Skeletal muscle satellite cell (primary cell): ENCODE data around the gene NFS1.
"Not testable (repeated sequence)": the region's sequence is repeated elsewhere in the genome, so short reads cannot be mapped to it uniquely, and the experiment has no call there.

ENCODE experiments used
- H3K27me3 ChIP-seq: 2 replicates; pipeline ENCODE4 v1.7.0; 2013; ENCODE audit warnings: low read length; ENCODE audit not compliant: control insufficient read depth, insufficient read depth
- H3K36me3 ChIP-seq: 2 replicates; pipeline ENCODE4 v1.7.0; 2013; ENCODE audit warnings: mild to moderate bottlenecking, control low read depth, low read length; ENCODE audit not compliant: insufficient read depth
- H3K4me1 ChIP-seq: 2 replicates; pipeline ENCODE4 v1.7.0; 2013; ENCODE audit warnings: low read length; ENCODE audit not compliant: control insufficient read depth, insufficient read depth
- H3K4me2 ChIP-seq: 2 replicates; pipeline ENCODE4 v1.7.0; 2013; ENCODE audit warnings: mild to moderate bottlenecking, low read length
- H3K4me3 ChIP-seq: 2 replicates; pipeline ENCODE4 v1.7.0; 2013; ENCODE audit warnings: low read length
- H3K9ac ChIP-seq: 2 replicates; pipeline ENCODE4 v1.7.0; 2013; ENCODE audit warnings: mild to moderate bottlenecking, low read depth, low read length, moderate library complexity
- H3K9me3 ChIP-seq: replicated peaks from 2 replicates; pipeline ENCODE4 v1.7.0; 2013; ENCODE audit warnings: mild to moderate bottlenecking, control low read depth, low read length

The NFS1 gene

GRCh38 chr20:35714127-35714526 is 15.0 kb upstream of the NFS1 start:
- H3K36me3 ChIP-seq: peaks cover 95% of the 10 kb centered on the region
- no peak overlapping the region for H3K4me2 ChIP-seq
- H3K27me3 ChIP-seq: no peaks in the 10 kb centered on the region
- no peak overlapping the region for H3K4me3 ChIP-seq
- H3K4me1 ChIP-seq: peaks cover 11% of the 10 kb centered on the region
- H3K9me3 ChIP-seq: no peaks in the 10 kb centered on the region
- no peak overlapping the region for H3K9ac ChIP-seq

- H3K9me3 ChIP-seq, H3K9ac ChIP-seq, H3K4me2 ChIP-seq, H3K4me3 ChIP-seq, H3K27me3 ChIP-seq, H3K4me1 ChIP-seq: not testable (repeated sequence)
- peaks cover 95% of the 10 kb centered on the region for H3K36me3 ChIP-seq
Observed at GRCh38 chr20:35713120-35713519, 14.0 kb upstream of the NFS1 start.

- H3K9ac ChIP-seq: no peak overlapping the region
Observed at GRCh38 chr20:35711588-35712209, 12.5 kb upstream of the NFS1 start.

GRCh38 chr20:35710884-35711587 is 11.9 kb upstream of the NFS1 start:
- no peak overlapping the region for H3K9ac ChIP-seq
- no peaks in the 10 kb centered on the region for H3K27me3 ChIP-seq
- H3K36me3 ChIP-seq: peaks cover 93% of the 10 kb centered on the region
- H3K4me3 ChIP-seq: no peak overlapping the region
- H3K4me1 ChIP-seq: no peaks in the 10 kb centered on the region
- H3K4me2 ChIP-seq: no peak overlapping the region
- H3K9me3 ChIP-seq: no peaks in the 10 kb centered on the region

More at GRCh38 chr20:35711588-35712209, 12.5 kb upstream of the NFS1 start:
- Histone ChIP-seq H3K4me3 (no peak overlapping the region), H3K4me1 (no peaks in the 10 kb centered on the region), H3K4me2 (no peak overlapping the region), H3K36me3 (peaks cover 94% of the 10 kb centered on the region), H3K27me3 (no peaks in the 10 kb centered on the region), H3K9me3 (no peaks in the 10 kb centered on the region)

GRCh38 chr20:35710039-35710438 is 10.9 kb upstream of the NFS1 start:
- H3K4me3 ChIP-seq: no peak overlapping the region
- H3K9me3 ChIP-seq: no peaks in the 10 kb centered on the region
- H3K36me3 ChIP-seq: peaks cover 93% of the 10 kb centered on the region
- H3K4me2 ChIP-seq: no peak overlapping the region
- H3K9ac ChIP-seq: no peak overlapping the region
- no peaks in the 10 kb centered on the region for H3K4me1 ChIP-seq
- no peaks in the 10 kb centered on the region for H3K27me3 ChIP-seq

- H3K9me3 ChIP-seq: no peaks in the 10 kb centered on the region
- H3K4me1 ChIP-seq: no peaks in the 10 kb centered on the region
- no peak overlapping the region for H3K9ac ChIP-seq
- H3K4me3 ChIP-seq: no peak overlapping the region
- no peaks in the 10 kb centered on the region for H3K27me3 ChIP-seq
- peaks cover 93% of the 10 kb centered on the region for H3K36me3 ChIP-seq
- no peak overlapping the region for H3K4me2 ChIP-seq
Observed at GRCh38 chr20:35709259-35709658, 10.1 kb upstream of the NFS1 start.

- H3K36me3 ChIP-seq: peaks cover 93% of the 10 kb centered on the region
- H3K9ac ChIP-seq: no peak overlapping the region
- no peak overlapping the region for H3K4me2 ChIP-seq
Observed at GRCh38 chr20:35708502-35708901, 9.3 kb upstream of the NFS1 start.

GRCh38 chr20:35706591-35707529 is 7.7 kb upstream of the NFS1 start:
- H3K36me3 ChIP-seq: peaks cover 96% of the 10 kb centered on the region
- not testable (repeated sequence) for H3K4me1 ChIP-seq

More at GRCh38 chr20:35708502-35708901, 9.3 kb upstream of the NFS1 start:
- Histone ChIP-seq H3K4me3 (no peak overlapping the region), H3K27me3 (no peaks in the 10 kb centered on the region), H3K9me3 (no peaks in the 10 kb centered on the region), H3K4me1 (no peaks in the 10 kb centered on the region)

GRCh38 chr20:35705894-35706293 is 6.7 kb upstream of the NFS1 start:
- Histone ChIP-seq H3K36me3 (peaks cover 95% of the 10 kb centered on the region), H3K4me1 (peaks cover 12% of the 10 kb centered on the region)
- H3K27me3 ChIP-seq, H3K9ac ChIP-seq, H3K4me2 ChIP-seq, H3K9me3 ChIP-seq, H3K4me3 ChIP-seq: not testable (repeated sequence)

More at GRCh38 chr20:35706591-35707529, 7.7 kb upstream of the NFS1 start:
- not testable (repeated sequence) for H3K4me2 ChIP-seq, H3K9me3 ChIP-seq, H3K9ac ChIP-seq, H3K27me3 ChIP-seq, H3K4me3 ChIP-seq

GRCh38 chr20:35704514-35705261 is 5.5 kb upstream of the NFS1 start:
- Histone ChIP-seq H3K4me1 (peaks cover 23% of the 10 kb centered on the region), H3K36me3 (peaks cover 89% of the 10 kb centered on the region), H3K9ac (no peak overlapping the region), H3K9me3 (no peaks in the 10 kb centered on the region), H3K4me2 (no peak overlapping the region), H3K4me3 (no peak overlapping the region), H3K27me3 (no peaks in the 10 kb centered on the region)
